Stimulated activated naive CD8-positive, alpha-beta T cell treated with anti-CD3 and anti-CD28 coated beads, Interleukin-15, Interleukin-2, amounts not matched to agents 100 ng/mL and 50 ng/mL, for 24 hours (primary cell): ENCODE data around the gene DNAI2.

Experiments
- H3K27ac Mint-ChIP-seq: one replicate; pipeline ENCODE4 v1.8.0; 2021; ENCODE audit warnings: mild to moderate bottlenecking, mixed read lengths
- H3K27me3 Mint-ChIP-seq: one replicate; pipeline ENCODE4 v1.8.0; 2021; ENCODE audit warnings: mixed read lengths
- H3K36me3 Mint-ChIP-seq: one replicate; pipeline ENCODE4 v1.8.0; 2021; ENCODE audit warnings: low read depth, mixed read lengths
- H3K4me1 Mint-ChIP-seq: one replicate; pipeline ENCODE4 v1.8.0; 2021; ENCODE audit warnings: low read depth, mixed read lengths
- H3K4me3 Mint-ChIP-seq: one replicate; pipeline ENCODE4 v1.8.0; 2021; ENCODE audit warnings: mild to moderate bottlenecking, mixed read lengths
- H3K9me3 Mint-ChIP-seq: one replicate; pipeline ENCODE4 v1.8.0; 2021; ENCODE audit warnings: mixed read lengths

The DNAI2 gene

DNA sequence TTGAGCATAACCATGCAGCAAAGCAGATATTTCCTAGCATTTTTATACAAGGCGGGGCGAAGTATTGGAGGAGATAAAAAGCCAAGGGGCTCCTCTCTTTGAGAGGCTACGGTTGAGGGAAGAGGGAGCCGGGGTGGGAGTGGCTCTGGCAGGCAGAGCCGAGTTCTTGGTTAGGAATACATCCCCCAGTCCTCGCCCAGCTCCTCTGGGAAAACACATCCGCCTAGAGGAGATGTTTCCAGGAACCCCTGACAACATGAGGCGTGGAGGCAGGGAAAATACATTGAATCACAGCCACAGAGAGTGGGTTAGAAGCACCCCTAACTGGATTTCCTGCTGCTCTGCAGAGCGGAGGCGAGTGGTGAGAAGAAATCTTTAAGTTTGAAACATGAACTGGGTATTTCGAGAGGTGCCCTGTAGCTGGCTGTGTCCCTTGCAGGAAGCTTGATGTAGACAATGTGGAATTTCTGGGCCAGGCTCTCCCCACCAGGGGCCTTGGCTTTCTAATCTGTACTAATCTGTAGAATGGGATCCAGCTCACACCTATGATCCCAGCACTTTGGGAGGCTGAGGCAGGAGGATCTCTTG, 33.3 kb upstream of the DNAI2 start:
- Mint-ChIP-seq H3K4me1 (no peaks in the 10 kb centered on the region), H3K4me3 (no peak overlapping the region), H3K27me3 (no peaks in the 10 kb centered on the region), H3K9me3 (no peaks in the 10 kb centered on the region), H3K27ac (no peak overlapping the region), H3K36me3 (no peaks in the 10 kb centered on the region)

GRCh38 chr17:74241431-74241830, 32.6 kb upstream of the DNAI2 start:
- Mint-ChIP-seq H3K9me3 (no peaks in the 10 kb centered on the region), H3K4me1 (no peaks in the 10 kb centered on the region), H3K36me3 (peaks cover under 1% of the 10 kb centered on the region), H3K27ac (no peak overlapping the region), H3K27me3 (no peaks in the 10 kb centered on the region), H3K4me3 (no peak overlapping the region)

DNA sequence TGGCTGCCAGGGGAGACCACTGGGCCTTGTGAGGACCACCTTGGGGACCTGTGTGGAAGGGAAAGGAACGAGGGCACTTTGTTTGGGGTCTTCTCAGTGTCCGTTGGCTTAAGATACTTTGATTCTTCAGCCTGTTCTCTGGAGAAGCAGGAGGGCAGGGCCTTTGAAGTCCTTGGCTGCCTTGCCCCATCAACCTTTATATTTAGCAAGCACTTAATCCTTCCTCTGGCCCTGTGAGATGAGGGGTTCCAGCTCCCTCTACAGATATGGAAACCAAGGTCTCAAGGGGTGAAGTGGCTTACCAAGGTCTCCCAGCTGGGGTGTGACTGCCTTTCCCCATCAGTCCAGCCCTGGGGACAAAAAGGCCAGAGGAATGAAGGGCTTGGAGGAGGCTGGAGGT, 32.2 kb upstream of the DNAI2 start:
- Mint-ChIP-seq H3K4me1 (no peaks in the 10 kb centered on the region), H3K4me3 (no peak overlapping the region), H3K36me3 (peaks cover 5% of the 10 kb centered on the region), H3K9me3 (no peaks in the 10 kb centered on the region), H3K27ac (no peak overlapping the region), H3K27me3 (no peaks in the 10 kb centered on the region)

DNA sequence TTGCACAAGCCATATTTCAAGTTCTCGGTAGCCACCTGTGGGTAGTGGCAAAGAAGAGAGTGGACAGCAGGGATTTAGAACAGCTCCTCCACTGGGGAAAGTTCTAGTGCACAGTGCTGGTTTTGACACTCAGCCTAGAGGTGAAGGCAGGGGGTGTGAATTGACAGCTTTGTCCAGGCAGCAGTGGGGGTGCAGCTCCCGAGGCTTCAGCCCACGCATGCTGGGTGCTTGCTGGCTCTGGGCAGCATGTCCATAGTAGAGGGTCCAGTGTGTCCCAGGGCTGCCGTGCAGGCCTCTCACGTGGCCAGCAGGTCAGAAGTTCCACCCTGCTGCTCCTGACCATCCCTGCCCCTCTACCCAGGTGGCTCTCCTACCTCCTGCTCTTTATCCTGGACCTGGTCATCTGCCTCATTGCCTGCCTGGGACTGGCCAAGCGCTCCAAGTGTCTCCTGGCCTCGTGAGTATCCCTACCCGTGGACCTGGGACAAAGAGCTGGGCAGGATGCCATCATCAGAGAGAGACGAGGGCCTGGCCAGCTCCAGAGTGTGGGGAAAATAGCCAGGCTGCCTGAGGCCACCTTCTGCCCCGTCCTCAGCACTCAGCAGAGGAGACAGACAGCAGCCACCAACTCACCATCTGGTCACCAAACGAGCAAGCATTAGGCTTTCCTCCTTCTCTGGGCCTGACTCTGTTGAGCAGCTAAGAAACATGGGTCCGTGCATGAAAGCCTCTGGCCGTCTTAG, 30.9 kb upstream of the DNAI2 start:
- H3K36me3 Mint-ChIP-seq = peaks cover 5% of the 10 kb centered on the region
- no peak overlapping the region for H3K27ac Mint-ChIP-seq
- H3K4me1 Mint-ChIP-seq = no peaks in the 10 kb centered on the region
- no peaks in the 10 kb centered on the region for H3K27me3 Mint-ChIP-seq
- no peaks in the 10 kb centered on the region for H3K9me3 Mint-ChIP-seq
- no peak overlapping the region for H3K4me3 Mint-ChIP-seq

DNA sequence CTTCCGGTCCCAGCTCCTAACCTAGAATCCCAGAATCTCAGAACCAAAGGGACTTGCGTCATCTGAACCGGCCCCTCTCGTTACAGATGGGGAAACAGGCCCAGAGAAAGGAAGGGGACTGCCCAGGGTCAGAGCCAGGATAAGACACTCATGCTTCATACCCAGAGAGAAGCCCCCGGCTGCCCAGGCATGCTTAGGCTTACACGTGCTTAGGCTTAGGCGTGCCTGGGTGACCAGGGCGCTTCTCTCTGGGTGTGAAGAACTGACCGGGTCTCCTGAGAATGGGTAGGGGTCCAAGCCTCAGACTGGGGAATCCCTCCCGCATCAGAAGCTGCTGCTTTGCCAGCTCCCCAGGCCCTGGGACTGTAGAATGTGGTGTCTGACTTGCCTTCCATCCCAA, 29.9 kb upstream of the DNAI2 start:
- Mint-ChIP-seq H3K9me3 (no peaks in the 10 kb centered on the region), H3K4me1 (no peaks in the 10 kb centered on the region), H3K27me3 (no peaks in the 10 kb centered on the region), H3K36me3 (peaks cover 5% of the 10 kb centered on the region), H3K4me3 (no peak overlapping the region), H3K27ac (no peak overlapping the region)

- Mint-ChIP-seq H3K4me1 (no peaks in the 10 kb centered on the region), H3K27ac (no peak overlapping the region), H3K4me3 (no peak overlapping the region), H3K27me3 (no peaks in the 10 kb centered on the region), H3K9me3 (no peaks in the 10 kb centered on the region), H3K36me3 (peaks cover 5% of the 10 kb centered on the region)
Measured at GRCh38 chr17:74244548-74244947, 29.5 kb upstream of the DNAI2 start.

GRCh38 chr17:74245145-74245831, 28.7 kb upstream of the DNAI2 start:
- Mint-ChIP-seq H3K27me3 (no peaks in the 10 kb centered on the region), H3K4me1 (no peaks in the 10 kb centered on the region), H3K27ac (no peak overlapping the region), H3K9me3 (no peaks in the 10 kb centered on the region), H3K36me3 (peaks cover 5% of the 10 kb centered on the region), H3K4me3 (no peak overlapping the region)

DNA sequence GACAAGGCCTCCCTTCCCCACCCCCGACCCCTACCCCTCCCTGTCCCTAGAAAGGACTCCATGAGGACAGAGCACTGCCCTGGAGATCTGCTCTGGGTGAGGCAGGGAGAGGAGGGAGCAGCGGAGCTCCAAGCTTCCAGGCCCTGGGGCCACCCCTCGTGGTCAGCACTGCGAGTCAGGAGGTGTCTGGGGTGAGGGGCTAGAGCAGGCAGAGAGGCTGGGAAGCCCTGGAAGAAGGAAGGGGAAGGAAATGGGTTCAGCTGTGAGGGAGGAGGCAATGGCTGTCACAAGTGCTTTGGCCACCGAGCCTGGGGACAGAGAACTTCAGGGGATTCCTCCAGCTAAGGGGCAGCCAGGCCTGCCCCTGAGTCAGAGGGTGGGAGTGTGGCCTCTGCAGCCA, 28.2 kb upstream of the DNAI2 start:
- Mint-ChIP-seq H3K4me3 (no peak overlapping the region), H3K27me3 (no peaks in the 10 kb centered on the region), H3K4me1 (no peaks in the 10 kb centered on the region), H3K27ac (no peak overlapping the region), H3K36me3 (peaks cover 5% of the 10 kb centered on the region), H3K9me3 (no peaks in the 10 kb centered on the region)

GRCh38 chr17:74249590-74250270, 24.3 kb upstream of the DNAI2 start:
- H3K36me3 Mint-ChIP-seq = peaks cover 13% of the 10 kb centered on the region

DNA sequence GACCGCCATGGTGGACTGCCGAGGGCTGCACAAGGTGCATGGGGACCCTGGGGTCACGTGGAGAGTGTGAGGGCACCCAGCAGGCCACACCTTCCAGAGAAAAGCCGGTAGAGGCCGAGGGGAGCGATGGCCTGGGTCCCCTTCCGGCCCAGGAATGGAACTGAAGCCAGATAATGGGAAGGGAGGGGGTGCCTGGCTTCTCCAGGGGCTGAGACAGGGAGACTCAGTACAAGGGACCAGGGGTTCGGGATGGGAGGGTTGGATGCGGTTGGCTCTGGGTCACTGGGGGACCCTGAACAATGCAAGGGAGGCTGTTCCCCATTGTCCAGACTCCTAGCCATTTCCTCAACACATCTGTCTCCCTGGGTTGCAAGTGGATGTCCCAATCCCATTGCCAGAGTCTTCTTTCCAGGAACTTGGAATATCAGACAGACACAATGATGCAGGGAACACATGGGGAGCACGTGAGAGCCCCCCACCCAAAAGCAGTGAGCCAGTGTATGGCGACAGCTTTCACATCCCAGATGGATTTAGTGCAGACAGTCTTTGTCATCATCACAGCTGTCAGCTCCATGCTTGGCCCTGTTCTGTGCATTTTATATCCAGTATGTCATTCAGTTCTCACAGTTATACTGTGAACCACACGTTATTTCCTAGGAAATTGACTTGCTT, 23.6 kb upstream of the DNAI2 start:
- Mint-ChIP-seq H3K9me3 (no peaks in the 10 kb centered on the region), H3K27ac (no peak overlapping the region), H3K27me3 (no peaks in the 10 kb centered on the region), H3K36me3 (peaks cover 13% of the 10 kb centered on the region), H3K4me3 (no peak overlapping the region), H3K4me1 (no peaks in the 10 kb centered on the region)

More at GRCh38 chr17:74249590-74250270, 24.3 kb upstream of the DNAI2 start:
- H3K4me3 Mint-ChIP-seq = no peak overlapping the region
- no peak overlapping the region for H3K27ac Mint-ChIP-seq
- no peaks in the 10 kb centered on the region for H3K27me3 Mint-ChIP-seq
- H3K4me1 Mint-ChIP-seq = no peaks in the 10 kb centered on the region
- no peaks in the 10 kb centered on the region for H3K9me3 Mint-ChIP-seq

GRCh38 chr17:74251051-74251450, 23.0 kb upstream of the DNAI2 start:
- no peaks in the 10 kb centered on the region for H3K4me1 Mint-ChIP-seq
- no peaks in the 10 kb centered on the region for H3K27me3 Mint-ChIP-seq
- peaks cover 13% of the 10 kb centered on the region for H3K36me3 Mint-ChIP-seq
- no peak overlapping the region for H3K27ac Mint-ChIP-seq
- no peaks in the 10 kb centered on the region for H3K9me3 Mint-ChIP-seq
- no peak overlapping the region for H3K4me3 Mint-ChIP-seq

- Mint-ChIP-seq H3K27me3 (no peaks in the 10 kb centered on the region), H3K4me3 (no peak overlapping the region), H3K9me3 (no peaks in the 10 kb centered on the region), H3K27ac (no peak overlapping the region), H3K4me1 (no peaks in the 10 kb centered on the region), H3K36me3 (peaks cover 11% of the 10 kb centered on the region)
Measured at GRCh38 chr17:74251569-74251968, 22.5 kb upstream of the DNAI2 start.

DNA sequence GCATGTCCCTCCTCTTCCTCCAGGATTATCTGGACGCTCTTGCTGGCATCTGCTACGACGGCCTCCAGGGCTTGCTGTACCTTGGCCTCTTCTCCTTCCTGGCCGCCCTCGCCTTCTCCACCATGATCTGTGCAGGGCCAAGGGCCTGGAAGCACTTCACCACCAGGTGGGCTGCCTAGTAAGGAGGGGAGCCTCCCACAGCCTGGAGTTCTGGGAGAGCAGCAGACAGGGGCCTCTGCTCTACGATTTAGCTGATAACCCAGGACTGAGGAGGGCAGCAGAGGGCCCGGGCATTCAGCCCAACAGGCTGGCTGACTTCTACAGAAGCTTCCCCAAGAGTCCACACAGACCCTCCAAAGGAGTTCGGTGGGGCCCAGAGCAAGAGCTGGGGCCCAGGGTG, 21.8 kb upstream of the DNAI2 start:
- Mint-ChIP-seq H3K4me1 (no peaks in the 10 kb centered on the region), H3K27ac (no peak overlapping the region), H3K4me3 (no peak overlapping the region), H3K36me3 (peaks cover 9% of the 10 kb centered on the region), H3K27me3 (no peaks in the 10 kb centered on the region), H3K9me3 (no peaks in the 10 kb centered on the region)

- Mint-ChIP-seq H3K27ac (no peak overlapping the region), H3K9me3 (no peaks in the 10 kb centered on the region), H3K27me3 (no peaks in the 10 kb centered on the region), H3K36me3 (peaks cover 9% of the 10 kb centered on the region), H3K4me3 (no peak overlapping the region), H3K4me1 (no peaks in the 10 kb centered on the region)
Measured at GRCh38 chr17:74253036-74253435, 21.0 kb upstream of the DNAI2 start.

DNA sequence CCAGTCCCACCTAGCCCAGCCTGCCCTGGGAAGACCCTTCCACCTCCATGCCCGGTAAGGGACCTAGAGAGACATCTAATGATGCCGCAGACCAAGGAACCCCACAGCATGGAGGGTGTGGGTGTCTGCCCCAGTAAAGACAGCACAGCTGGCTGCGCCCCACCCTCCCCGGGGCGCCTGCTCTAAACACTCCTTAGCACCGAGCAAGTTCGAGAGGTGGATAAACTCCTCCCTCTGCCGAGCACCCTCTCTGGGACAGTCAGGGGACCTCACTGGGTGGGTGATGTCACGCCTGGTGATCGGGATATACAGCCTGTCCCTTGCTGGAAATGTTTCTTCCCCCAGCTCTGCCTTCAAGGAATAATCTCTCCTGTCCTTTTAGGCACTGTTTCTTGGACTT, 16.7 kb upstream of the DNAI2 start:
- H3K36me3 Mint-ChIP-seq = peaks cover 4% of the 10 kb centered on the region
- no peaks in the 10 kb centered on the region for H3K4me1 Mint-ChIP-seq
- no peak overlapping the region for H3K4me3 Mint-ChIP-seq
- H3K27me3 Mint-ChIP-seq = no peaks in the 10 kb centered on the region
- no peak overlapping the region for H3K27ac Mint-ChIP-seq
- no peaks in the 10 kb centered on the region for H3K9me3 Mint-ChIP-seq
